Karpas-422 (cell line): ENCODE measurements around the gene ATOX1. TPM values are rescaled to one million over a fixed set of nuclear protein-coding genes. Genes with fewer than 3 reads are reported as not detected.

ENCODE experiments used
- DNase-seq: peaks from one replicate; pipeline ENCODE4 v3.0.0-alpha.2; 2015
- H2AFZ ChIP-seq: fragments of 200-600 bp; sonication (generic); 2 replicates; pipeline ENCODE4 v1.6.1; 2014; ENCODE audit warnings: antibody characterized with exemption, low read length, mixed read lengths
- H3K27ac ChIP-seq: fragments of 200-600 bp; sonication (generic); 2 replicates; pipeline ENCODE4 v1.5.1; 2014; ENCODE audit warnings: mild to moderate bottlenecking, low read length, moderate library complexity
- H3K27me3 ChIP-seq: fragments of 200-600 bp; sonication (generic); 2 replicates; pipeline ENCODE4 v1.6.1; 2014; ENCODE audit warnings: low read length, mixed read lengths
- H3K36me3 ChIP-seq: fragments of 200-600 bp; sonication (generic); 2 replicates; pipeline ENCODE4 v1.6.1; 2014; ENCODE audit warnings: low read length, mixed read lengths; ENCODE audit not compliant: insufficient read depth
- H3K4me1 ChIP-seq: fragments of 200-600 bp; sonication (generic); 2 replicates; pipeline ENCODE4 v1.6.1; 2014; ENCODE audit warnings: mild to moderate bottlenecking, low read length, mixed read lengths
- H3K4me2 ChIP-seq: fragments of 200-600 bp; sonication (generic); 2 replicates; pipeline ENCODE4 v1.6.1; 2014; ENCODE audit warnings: low read length, low read depth, mild to moderate bottlenecking; ENCODE audit not compliant: poor library complexity, severe bottlenecking
- H3K4me3 ChIP-seq: fragments of 200-600 bp; sonication (generic); 2 replicates; pipeline ENCODE4 v1.5.1; 2014; ENCODE audit warnings: mild to moderate bottlenecking, antibody characterized with exemption, low read length, mixed read lengths
- H3K79me2 ChIP-seq: fragments of 200-600 bp; sonication (generic); 2 replicates; pipeline ENCODE4 v1.6.1; 2014; ENCODE audit warnings: mild to moderate bottlenecking, low read length, mixed read lengths
- H3K9ac ChIP-seq: fragments of 200-600 bp; sonication (generic); 2 replicates; pipeline ENCODE4 v1.6.0; 2014; ENCODE audit warnings: low read length
- H3K9me2 ChIP-seq: fragments of 200-600 bp; sonication (generic), shearing (Covaris generic); replicated peaks from 2 replicates; pipeline ENCODE4 v1.6.0; 2014; ENCODE audit warnings: mild to moderate bottlenecking, low read length, moderate library complexity; ENCODE audit not compliant: insufficient read depth
- H3K9me3 ChIP-seq: fragments of 300-700, 200-600 bp; sonication (generic); 2 replicates; pipeline ENCODE4 v1.6.1; 2014; ENCODE audit warnings: low read length, mixed read lengths
- H4K20me1 ChIP-seq: fragments of 200-600 bp; sonication (generic); 2 replicates; pipeline ENCODE4 v1.6.1; 2014; ENCODE audit warnings: mild to moderate bottlenecking, antibody characterized with exemption, low read length, low read depth; ENCODE audit not compliant: insufficient read depth
- total RNA-seq: library from RNA; depleted of rRNA; stranded (reverse); fragments of >200 nt; shearing (Covaris generic); gene quantifications from 2 replicates; pipeline ENCODE4 v1.2.3, GENCODE V29; 2014; ENCODE audit warnings: low replicate concordance

ATOX1 gene
- total RNA-seq, 1 experiment from 2014 or later: 104 TPM

DNA sequence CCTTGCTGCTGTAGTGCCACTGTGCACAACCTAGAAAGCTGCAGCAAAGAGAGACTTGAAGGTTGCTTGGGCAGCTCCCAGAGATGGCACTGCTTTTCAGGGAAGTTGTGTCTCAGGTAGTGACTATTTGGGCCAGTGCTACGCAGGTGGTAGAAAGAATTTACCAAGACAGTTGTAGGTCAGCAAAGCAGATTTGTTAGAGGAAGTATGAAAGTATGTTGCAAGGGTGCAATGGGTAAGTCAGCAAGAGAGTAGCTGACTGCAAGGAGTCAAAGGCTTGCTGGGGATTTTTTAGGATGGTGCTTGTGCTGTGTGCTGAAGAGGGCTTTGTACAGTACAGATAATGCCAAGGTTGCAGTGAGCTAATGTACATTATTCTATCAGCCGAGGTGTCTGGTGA is 38.2 kb downstream of the ATOX1 start:
- H3K4me2 ChIP-seq: peak overlapping the region; percentile 43
- no peaks in the 10 kb centered on the region for H3K36me3 ChIP-seq
- no peaks in the 10 kb centered on the region for H3K27me3 ChIP-seq
- H3K4me1 ChIP-seq: peaks cover 31% of the 10 kb centered on the region
- H3K9me3 ChIP-seq: no peaks in the 10 kb centered on the region
- no peak overlapping the region for H3K4me3 ChIP-seq
- H3K79me2 ChIP-seq: no peaks in the 10 kb centered on the region
- H3K27ac ChIP-seq: no peak overlapping the region
- no peaks in the 10 kb centered on the region for H3K9me2 ChIP-seq
- no peaks in the 10 kb centered on the region for H4K20me1 ChIP-seq
- no peak for DNase-seq
- H3K9ac ChIP-seq: no peak overlapping the region
- H2AFZ ChIP-seq: no peak overlapping the region

DNA sequence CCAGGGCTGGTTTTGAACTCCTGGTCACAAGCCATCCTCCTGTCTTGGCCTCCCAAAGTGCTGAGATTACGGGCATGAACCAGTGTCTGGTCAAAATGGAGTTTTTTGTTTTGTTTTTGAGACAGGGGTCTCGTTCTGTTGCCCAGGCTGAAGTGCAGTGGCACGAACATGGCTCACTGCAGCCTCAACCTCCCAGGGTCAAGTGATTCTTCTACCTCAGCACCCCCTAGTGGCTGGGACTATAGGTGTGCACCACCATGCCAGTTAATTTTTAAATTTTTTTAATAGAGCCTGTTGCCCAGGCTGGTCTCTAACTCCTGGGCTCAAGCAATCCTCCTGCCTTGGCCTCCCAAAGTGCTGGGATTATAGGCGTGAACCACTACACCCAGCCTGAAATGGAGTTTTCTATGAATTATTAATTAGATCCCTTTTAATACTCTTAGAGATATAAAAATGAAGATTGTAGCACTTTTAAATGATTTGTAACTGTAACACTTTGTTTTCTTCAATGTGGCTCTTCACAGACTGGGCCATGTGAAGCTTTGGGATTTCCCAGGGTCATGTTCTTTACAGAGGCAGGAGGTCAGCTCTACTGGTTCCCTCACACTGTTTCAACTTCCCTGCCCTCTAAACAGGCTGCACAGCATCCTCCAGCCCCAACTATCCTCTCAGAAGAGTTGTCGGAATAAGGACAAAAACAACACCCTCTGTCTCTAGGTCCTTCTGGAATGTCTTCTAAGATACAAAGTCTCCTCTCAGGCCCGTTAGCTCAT is 39.0 kb downstream of the ATOX1 start:
- H3K9ac ChIP-seq: no peak overlapping the region

DNA sequence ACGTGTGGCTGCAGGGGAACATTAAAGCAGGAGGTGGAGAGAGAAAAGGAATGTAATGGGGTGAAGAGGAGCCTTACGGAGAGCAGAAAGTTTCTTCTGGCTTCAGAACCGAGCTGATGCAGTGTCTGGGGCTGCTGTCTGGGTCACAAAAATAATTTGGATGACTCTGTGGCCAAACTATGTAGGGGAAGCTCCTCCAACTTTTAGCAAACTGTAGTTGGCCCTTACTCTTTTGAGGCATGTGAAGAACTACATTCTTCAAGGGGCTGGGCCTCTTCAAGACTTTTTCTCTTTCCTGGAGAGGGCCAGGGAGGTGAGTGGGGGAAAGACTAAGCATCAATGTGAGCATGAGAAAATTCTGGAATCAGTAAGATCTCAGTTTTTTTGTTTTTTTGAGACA is 39.8 kb downstream of the ATOX1 start:
- Histone ChIP-seq H3K79me2 (no peaks in the 10 kb centered on the region), H3K9ac (no peak overlapping the region), H3K4me2 (no peak overlapping the region), H3K4me3 (no peak overlapping the region), H3K9me2 (no peaks in the 10 kb centered on the region), H4K20me1 (no peaks in the 10 kb centered on the region), H3K9me3 (no peaks in the 10 kb centered on the region), H3K4me1 (peaks cover 31% of the 10 kb centered on the region), H3K36me3 (no peaks in the 10 kb centered on the region), H3K27ac (no peak overlapping the region), H3K27me3 (no peaks in the 10 kb centered on the region), H2AFZ (no peak overlapping the region)
- no peak for DNase-seq

More for the DNA sequence above, 39.0 kb downstream of the ATOX1 start:
- Histone ChIP-seq H2AFZ (no peak overlapping the region), H3K4me1 (peaks cover 31% of the 10 kb centered on the region), H3K27ac (no peak overlapping the region), H3K9me3 (no peaks in the 10 kb centered on the region), H3K36me3 (no peaks in the 10 kb centered on the region), H4K20me1 (no peaks in the 10 kb centered on the region), H3K9me2 (no peaks in the 10 kb centered on the region), H3K27me3 (no peaks in the 10 kb centered on the region), H3K4me3 (no peak overlapping the region), H3K4me2 (no peak overlapping the region), H3K79me2 (no peaks in the 10 kb centered on the region)
- peak; percentile 88 for DNase-seq

DNA sequence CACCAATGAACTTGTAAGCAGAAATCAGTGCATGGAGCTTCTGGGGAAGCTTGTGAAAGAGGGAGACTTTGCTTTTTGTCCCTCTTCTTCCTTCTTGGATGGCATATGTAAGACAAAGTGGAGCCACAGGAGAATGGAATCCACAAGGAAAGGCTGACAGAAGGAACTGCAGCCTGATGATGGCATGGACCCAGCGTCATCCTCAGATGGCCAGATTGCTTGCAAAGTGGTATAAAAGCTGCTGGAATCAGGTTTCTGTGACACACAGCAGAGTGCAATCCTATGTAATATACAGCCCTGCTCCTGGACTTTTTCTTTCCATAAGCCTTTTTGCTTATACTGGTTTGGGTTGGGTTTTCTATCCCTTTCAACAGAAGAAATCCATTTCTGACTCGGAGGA is 40.3 kb downstream of the ATOX1 start:
- Histone ChIP-seq H3K9ac (no peak overlapping the region), H3K79me2 (no peaks in the 10 kb centered on the region), H2AFZ (no peak overlapping the region), H3K4me1 (peaks cover 31% of the 10 kb centered on the region), H3K4me2 (no peak overlapping the region), H3K27ac (no peak overlapping the region), H3K9me3 (no peaks in the 10 kb centered on the region), H3K27me3 (no peaks in the 10 kb centered on the region), H3K4me3 (no peak overlapping the region), H3K36me3 (no peaks in the 10 kb centered on the region), H3K9me2 (no peaks in the 10 kb centered on the region), H4K20me1 (no peaks in the 10 kb centered on the region)
- DNase-seq: no peak

DNA sequence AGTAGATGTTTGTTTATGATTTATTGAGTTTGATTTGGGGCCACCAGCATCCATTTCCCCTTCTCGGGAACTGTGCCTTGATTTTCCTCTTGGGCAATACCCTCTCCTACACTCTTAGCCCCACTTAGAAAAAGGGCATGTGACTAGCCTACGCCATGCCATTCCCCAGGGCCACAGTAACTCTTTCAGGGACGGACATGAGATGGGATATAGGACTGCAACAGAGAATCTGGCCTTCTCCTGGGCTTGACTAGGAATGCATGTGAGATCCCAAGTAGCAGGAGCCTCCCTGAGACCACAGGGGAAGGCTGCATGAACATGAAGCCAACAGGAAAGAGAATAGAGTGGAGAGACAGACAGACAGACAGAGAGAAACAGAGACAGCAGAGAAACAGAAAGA is 41.0 kb downstream of the ATOX1 start:
- Histone ChIP-seq H3K27me3 (no peaks in the 10 kb centered on the region), H2AFZ (no peak overlapping the region), H3K9me3 (no peaks in the 10 kb centered on the region), H4K20me1 (no peaks in the 10 kb centered on the region), H3K9ac (no peak overlapping the region), H3K4me2 (no peak overlapping the region), H3K36me3 (no peaks in the 10 kb centered on the region), H3K79me2 (no peaks in the 10 kb centered on the region), H3K9me2 (no peaks in the 10 kb centered on the region), H3K4me3 (no peak overlapping the region), H3K4me1 (peaks cover 33% of the 10 kb centered on the region), H3K27ac (no peak overlapping the region)
- DNase-seq: no peak

DNA sequence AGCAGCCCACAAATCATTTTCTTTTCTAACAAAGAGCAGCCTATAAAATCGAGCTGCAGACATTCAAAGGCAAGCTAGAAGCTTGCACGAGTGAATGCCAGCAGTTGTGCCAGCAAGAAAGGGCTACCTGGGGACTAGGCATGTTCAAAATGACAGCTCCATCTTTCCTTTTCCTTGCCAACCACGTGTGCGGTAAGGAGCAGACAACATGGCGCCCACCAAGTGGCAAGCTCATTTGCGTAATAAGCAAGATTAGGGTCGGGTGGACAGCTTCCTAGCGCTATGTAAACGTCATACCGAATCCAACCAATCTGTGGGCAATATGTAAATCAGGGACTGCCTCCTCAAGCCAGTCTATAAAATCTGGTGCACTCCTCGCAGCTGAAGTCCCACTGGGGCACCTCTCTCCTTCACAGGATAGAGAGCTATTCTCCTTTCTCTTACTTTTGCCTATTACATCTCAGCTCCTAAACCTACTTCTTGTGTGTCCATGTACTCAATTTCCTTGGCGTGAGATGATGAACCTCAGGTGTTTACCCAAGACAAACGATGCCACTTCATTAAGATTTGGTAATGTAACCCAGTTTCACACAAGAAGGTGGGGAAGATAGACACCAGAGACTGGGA is 49.2 kb downstream of the ATOX1 start:
- Histone ChIP-seq H3K4me1 (peaks cover 37% of the 10 kb centered on the region), H3K4me3 (no peak overlapping the region), H2AFZ (no peak overlapping the region), H4K20me1 (no peaks in the 10 kb centered on the region), H3K4me2 (no peak overlapping the region), H3K9me2 (no peaks in the 10 kb centered on the region), H3K27me3 (no peaks in the 10 kb centered on the region), H3K79me2 (no peaks in the 10 kb centered on the region), H3K9me3 (no peaks in the 10 kb centered on the region), H3K27ac (no peak overlapping the region), H3K36me3 (no peaks in the 10 kb centered on the region), H3K9ac (no peak overlapping the region)
- no peak for DNase-seq

DNA sequence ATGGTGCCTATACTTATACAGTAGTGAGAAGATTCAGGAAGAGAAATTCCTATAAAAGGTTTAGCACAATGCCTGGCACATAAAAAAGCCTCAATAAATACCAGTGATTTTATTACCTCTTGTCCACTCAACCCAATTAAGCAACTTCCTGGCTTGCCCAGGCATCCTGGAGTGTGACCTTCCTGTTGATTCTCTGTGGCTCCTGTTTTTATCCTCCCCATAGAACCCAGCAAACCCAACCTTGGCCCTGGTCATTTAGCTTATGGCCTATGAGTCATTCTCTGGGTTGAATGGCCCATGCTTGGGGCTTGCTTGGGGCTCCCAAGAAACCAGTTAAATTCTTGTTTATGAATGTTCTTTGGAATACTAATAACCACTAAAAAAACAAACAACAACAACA is 50.3 kb downstream of the ATOX1 start:
- H3K9me2 ChIP-seq: no peaks in the 10 kb centered on the region
- H3K4me2 ChIP-seq: no peak overlapping the region
- no peak overlapping the region for H2AFZ ChIP-seq
- no peaks in the 10 kb centered on the region for H3K79me2 ChIP-seq
- no peak for DNase-seq
- peaks cover 48% of the 10 kb centered on the region for H3K4me1 ChIP-seq
- no peaks in the 10 kb centered on the region for H3K9me3 ChIP-seq
- no peaks in the 10 kb centered on the region for H3K27me3 ChIP-seq
- no peak overlapping the region for H3K27ac ChIP-seq
- H3K9ac ChIP-seq: no peak overlapping the region
- H3K36me3 ChIP-seq: no peaks in the 10 kb centered on the region
- H4K20me1 ChIP-seq: no peaks in the 10 kb centered on the region
- no peak overlapping the region for H3K4me3 ChIP-seq

DNA sequence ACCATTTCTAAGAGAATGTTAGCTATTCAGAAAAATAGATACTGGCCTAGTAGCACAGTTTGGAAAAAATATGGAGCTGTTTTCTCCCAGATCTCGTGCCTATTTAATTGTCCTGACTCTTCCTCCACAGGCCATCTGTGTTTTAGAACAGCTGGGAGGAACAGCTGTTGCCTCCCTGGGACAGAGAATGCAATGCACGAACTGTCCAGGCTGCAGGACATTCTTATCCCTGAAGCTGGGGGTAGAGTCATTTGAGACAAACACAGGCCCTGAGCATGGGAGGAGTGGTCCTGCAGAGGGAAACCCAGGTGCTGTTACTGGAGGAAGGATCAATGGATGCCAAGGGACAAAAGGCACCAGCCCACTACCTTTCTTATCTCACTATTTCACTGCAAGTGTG is 50.9 kb downstream of the ATOX1 start:
- Histone ChIP-seq H3K27ac (no peak overlapping the region), H3K4me3 (no peak overlapping the region), H4K20me1 (no peaks in the 10 kb centered on the region), H3K4me2 (no peak overlapping the region), H3K79me2 (no peaks in the 10 kb centered on the region), H3K36me3 (no peaks in the 10 kb centered on the region), H3K9me3 (no peaks in the 10 kb centered on the region), H3K9ac (no peak overlapping the region), H3K4me1 (peaks cover 48% of the 10 kb centered on the region), H3K9me2 (no peaks in the 10 kb centered on the region), H2AFZ (no peak overlapping the region), H3K27me3 (no peaks in the 10 kb centered on the region)
- DNase-seq: no peak
